ENCODE data around the gene RIT2.

RIT2 gene

GRCh38 chr18:43115076-43115921 lies at the start of gene RIT2:
RIT2 (minus strand) TSS chr18:43115685.
- Histone ChIP-seq H3K36me3 (ENCODE audit: control insufficient read depth, insufficient read depth, low read length) (no peaks in the 10 kb centered on the region), H3K4me1 (ENCODE audit: control insufficient read depth, insufficient read depth, low read length) (no peaks in the 10 kb centered on the region), H3K4me3 (ENCODE audit: low read depth, low read length) (no peak within 1 kb of the TSS), H3K9ac (ENCODE audit: low read depth, low read length) (no peak within 1 kb of the TSS), H3K27me3 (ENCODE audit: control insufficient read depth, insufficient read depth, low read length) (no peaks in the 10 kb centered on the region), H3K9me3 (ENCODE audit: control insufficient read depth, insufficient read depth, low read length) (no peaks in the 10 kb centered on the region)

GRCh38 chr18:43161528-43161927 lies 46.0 kb upstream of the RIT2 start:
- H3K4me3 ChIP-seq (ENCODE audit: low read depth, low read length) = no peak overlapping the region
- H3K4me1 ChIP-seq (ENCODE audit: control insufficient read depth, insufficient read depth, low read length) = no peaks in the 10 kb centered on the region
- H3K27me3 ChIP-seq (ENCODE audit: control insufficient read depth, insufficient read depth, low read length) = no peaks in the 10 kb centered on the region
- no peaks in the 10 kb centered on the region for H3K36me3 ChIP-seq (ENCODE audit: control insufficient read depth, insufficient read depth, low read length)
- no peak overlapping the region for H3K9ac ChIP-seq (ENCODE audit: low read depth, low read length)
- H3K9me3 ChIP-seq (ENCODE audit: control insufficient read depth, insufficient read depth, low read length) = peaks cover 8% of the 10 kb centered on the region

- Histone ChIP-seq H3K4me3 (ENCODE audit: low read depth, low read length) (no peak overlapping the region), H3K4me1 (ENCODE audit: control insufficient read depth, insufficient read depth, low read length) (no peaks in the 10 kb centered on the region), H3K36me3 (ENCODE audit: control insufficient read depth, insufficient read depth, low read length) (no peaks in the 10 kb centered on the region), H3K9ac (ENCODE audit: low read depth, low read length) (no peak overlapping the region), H3K27me3 (ENCODE audit: control insufficient read depth, insufficient read depth, low read length) (no peaks in the 10 kb centered on the region), H3K9me3 (ENCODE audit: control insufficient read depth, insufficient read depth, low read length) (peaks cover 4% of the 10 kb centered on the region)
Observed at GRCh38 chr18:43160509-43160908, 45.0 kb upstream of the RIT2 start.

GRCh38 chr18:43159926-43160325 lies 44.4 kb upstream of the RIT2 start:
- Histone ChIP-seq H3K4me3 (ENCODE audit: low read depth, low read length) (no peak overlapping the region), H3K4me1 (ENCODE audit: control insufficient read depth, insufficient read depth, low read length) (no peaks in the 10 kb centered on the region), H3K27me3 (ENCODE audit: control insufficient read depth, insufficient read depth, low read length) (no peaks in the 10 kb centered on the region), H3K9ac (ENCODE audit: low read depth, low read length) (no peak overlapping the region), H3K36me3 (ENCODE audit: control insufficient read depth, insufficient read depth, low read length) (no peaks in the 10 kb centered on the region), H3K9me3 (ENCODE audit: control insufficient read depth, insufficient read depth, low read length) (peaks cover 1% of the 10 kb centered on the region)

- H3K9me3 ChIP-seq (ENCODE audit: control insufficient read depth, insufficient read depth, low read length) = no peaks in the 10 kb centered on the region
- H3K9ac ChIP-seq (ENCODE audit: low read depth, low read length) = no peak overlapping the region
- H3K4me3 ChIP-seq (ENCODE audit: low read depth, low read length) = no peak overlapping the region
- H3K36me3 ChIP-seq (ENCODE audit: control insufficient read depth, insufficient read depth, low read length) = no peaks in the 10 kb centered on the region
- H3K4me1 ChIP-seq (ENCODE audit: control insufficient read depth, insufficient read depth, low read length) = no peaks in the 10 kb centered on the region
- no peaks in the 10 kb centered on the region for H3K27me3 ChIP-seq (ENCODE audit: control insufficient read depth, insufficient read depth, low read length)
Observed at GRCh38 chr18:43159086-43159770, 43.7 kb upstream of the RIT2 start.

GRCh38 chr18:43158381-43158780 lies 42.9 kb upstream of the RIT2 start:
- Histone ChIP-seq H3K4me1 (ENCODE audit: control insufficient read depth, insufficient read depth, low read length) (no peaks in the 10 kb centered on the region), H3K9me3 (ENCODE audit: control insufficient read depth, insufficient read depth, low read length) (no peaks in the 10 kb centered on the region), H3K4me3 (ENCODE audit: low read depth, low read length) (no peak overlapping the region), H3K9ac (ENCODE audit: low read depth, low read length) (no peak overlapping the region), H3K36me3 (ENCODE audit: control insufficient read depth, insufficient read depth, low read length) (no peaks in the 10 kb centered on the region), H3K27me3 (ENCODE audit: control insufficient read depth, insufficient read depth, low read length) (no peaks in the 10 kb centered on the region)

- H3K9me3 ChIP-seq (ENCODE audit: control insufficient read depth, insufficient read depth, low read length) = no peaks in the 10 kb centered on the region
- no peak overlapping the region for H3K4me3 ChIP-seq (ENCODE audit: low read depth, low read length)
- H3K4me1 ChIP-seq (ENCODE audit: control insufficient read depth, insufficient read depth, low read length) = no peaks in the 10 kb centered on the region
- no peaks in the 10 kb centered on the region for H3K27me3 ChIP-seq (ENCODE audit: control insufficient read depth, insufficient read depth, low read length)
- H3K9ac ChIP-seq (ENCODE audit: low read depth, low read length) = no peak overlapping the region
- H3K36me3 ChIP-seq (ENCODE audit: control insufficient read depth, insufficient read depth, low read length) = no peaks in the 10 kb centered on the region
Observed at GRCh38 chr18:43155842-43156241, 40.4 kb upstream of the RIT2 start.

- Histone ChIP-seq H3K36me3 (ENCODE audit: control insufficient read depth, insufficient read depth, low read length) (no peaks in the 10 kb centered on the region), H3K27me3 (ENCODE audit: control insufficient read depth, insufficient read depth, low read length) (no peaks in the 10 kb centered on the region), H3K4me1 (ENCODE audit: control insufficient read depth, insufficient read depth, low read length) (no peaks in the 10 kb centered on the region), H3K9me3 (ENCODE audit: control insufficient read depth, insufficient read depth, low read length) (no peaks in the 10 kb centered on the region), H3K4me3 (ENCODE audit: low read depth, low read length) (no peak overlapping the region), H3K9ac (ENCODE audit: low read depth, low read length) (no peak overlapping the region)
Observed at GRCh38 chr18:43148231-43148630, 32.7 kb upstream of the RIT2 start.

GRCh38 chr18:43141208-43141607 lies 25.7 kb upstream of the RIT2 start:
- Histone ChIP-seq H3K4me3 (ENCODE audit: low read depth, low read length) (no peak overlapping the region), H3K4me1 (ENCODE audit: control insufficient read depth, insufficient read depth, low read length) (no peaks in the 10 kb centered on the region), H3K36me3 (ENCODE audit: control insufficient read depth, insufficient read depth, low read length) (no peaks in the 10 kb centered on the region), H3K27me3 (ENCODE audit: control insufficient read depth, insufficient read depth, low read length) (no peaks in the 10 kb centered on the region), H3K9me3 (ENCODE audit: control insufficient read depth, insufficient read depth, low read length) (no peaks in the 10 kb centered on the region), H3K9ac (ENCODE audit: low read depth, low read length) (no peak overlapping the region)

GRCh38 chr18:43139288-43139946 lies 23.9 kb upstream of the RIT2 start:
- Histone ChIP-seq H3K9ac (ENCODE audit: low read depth, low read length) (no peak overlapping the region), H3K4me1 (ENCODE audit: control insufficient read depth, insufficient read depth, low read length) (no peaks in the 10 kb centered on the region)

GRCh38 chr18:43134876-43135275 lies 19.4 kb upstream of the RIT2 start:
- no peaks in the 10 kb centered on the region for H3K27me3 ChIP-seq (ENCODE audit: control insufficient read depth, insufficient read depth, low read length)
- H3K9me3 ChIP-seq (ENCODE audit: control insufficient read depth, insufficient read depth, low read length) = no peaks in the 10 kb centered on the region
- H3K9ac ChIP-seq (ENCODE audit: low read depth, low read length) = no peak overlapping the region
- no peak overlapping the region for H3K4me3 ChIP-seq (ENCODE audit: low read depth, low read length)
- no peaks in the 10 kb centered on the region for H3K36me3 ChIP-seq (ENCODE audit: control insufficient read depth, insufficient read depth, low read length)
- H3K4me1 ChIP-seq (ENCODE audit: control insufficient read depth, insufficient read depth, low read length) = no peaks in the 10 kb centered on the region

More at GRCh38 chr18:43139288-43139946, 23.9 kb upstream of the RIT2 start:
- Histone ChIP-seq H3K4me3 (ENCODE audit: low read depth, low read length) (no peak overlapping the region), H3K27me3 (ENCODE audit: control insufficient read depth, insufficient read depth, low read length) (no peaks in the 10 kb centered on the region), H3K36me3 (ENCODE audit: control insufficient read depth, insufficient read depth, low read length) (no peaks in the 10 kb centered on the region), H3K9me3 (ENCODE audit: control insufficient read depth, insufficient read depth, low read length) (no peaks in the 10 kb centered on the region)
